ENCODE data around the gene ART3.

Gene ART3

DNA sequence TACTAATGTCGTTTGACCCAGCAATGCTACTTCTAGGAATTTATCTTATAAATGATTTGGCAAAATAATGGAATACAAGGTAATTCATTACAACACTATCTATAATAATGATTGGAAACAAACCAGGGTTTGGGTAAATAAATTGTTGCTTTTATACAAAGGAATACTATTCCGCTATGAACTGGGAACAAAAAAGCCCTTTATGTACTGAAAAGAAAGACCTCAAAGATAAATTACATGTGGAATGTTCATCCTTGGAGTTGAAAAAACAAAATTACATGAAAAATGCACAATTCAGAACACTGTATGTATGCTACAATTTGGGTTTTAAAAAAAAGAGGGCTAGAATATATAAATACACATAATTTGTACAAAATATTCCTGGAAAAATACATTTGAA, 78.8 kb downstream of the ART3 start:
- no peak for DNase-seq

DNA sequence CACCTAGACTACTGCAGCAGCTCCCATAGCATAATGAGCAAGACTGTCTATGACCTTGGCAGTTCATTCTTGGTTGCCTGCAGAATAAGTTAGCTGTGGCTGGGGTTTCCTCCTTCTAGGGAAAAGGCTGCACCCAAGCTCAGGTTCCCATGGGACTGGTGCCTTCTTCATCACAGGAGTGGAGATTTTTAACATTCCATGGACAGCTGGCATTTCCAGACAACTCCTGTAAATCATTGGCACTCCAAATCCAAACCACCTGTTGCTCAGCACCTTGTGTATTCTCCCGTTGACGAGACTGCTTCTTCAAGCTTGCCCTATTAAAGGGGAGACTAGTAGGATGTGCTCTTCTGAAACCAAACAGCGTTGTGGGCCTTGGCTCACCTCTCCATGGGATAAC, 81.5 kb downstream of the ART3 start:
- no peak for DNase-seq

DNA sequence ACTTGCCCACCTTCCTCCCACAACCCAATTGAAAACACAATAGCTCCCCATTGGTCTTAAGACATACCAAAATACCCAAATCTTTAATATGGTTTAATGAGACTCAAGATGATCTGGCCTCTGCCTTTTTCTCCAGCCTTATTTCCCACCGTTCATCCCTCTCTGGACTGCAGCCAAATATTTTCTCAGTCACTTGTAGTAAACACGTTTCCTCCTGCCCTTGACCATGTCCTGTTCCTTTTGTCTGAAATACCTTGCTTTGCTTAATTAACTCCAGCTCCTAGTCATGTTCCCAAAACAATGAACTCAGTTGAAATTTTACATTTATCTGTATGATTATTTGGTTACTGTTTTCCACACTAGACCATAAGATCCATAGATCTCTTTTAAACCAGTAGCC, 82.1 kb downstream of the ART3 start:
- DNase-seq, result no peak

DNA sequence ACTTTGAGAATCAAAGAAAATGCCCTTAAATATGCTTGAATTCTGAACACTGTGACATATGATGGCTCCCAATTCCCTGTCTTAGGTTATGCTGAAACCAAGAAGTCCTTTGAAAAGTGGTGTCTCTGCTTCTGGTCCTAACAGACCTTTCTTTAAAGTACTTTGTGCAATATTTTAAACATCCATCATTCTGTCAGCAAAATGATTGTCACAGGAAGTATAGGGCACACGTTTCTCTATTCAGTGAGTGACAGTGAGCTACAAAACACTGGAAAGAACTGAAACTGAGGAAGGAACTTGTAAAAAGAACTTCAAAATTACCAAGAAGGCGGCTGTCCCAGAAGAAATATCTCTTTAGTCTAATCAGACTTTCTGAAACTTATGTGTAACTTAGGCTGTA, 85.8 kb downstream of the ART3 start:
- no peak for DNase-seq
